ENCODE results near the gene ZNF331. TPM values are rescaled to one million over a fixed set of nuclear protein-coding genes. Genes with fewer than 3 reads are reported as not detected.

Gene ZNF331
- 5.5 and 8.9 TPM in 2 replicates for total RNA-seq

GRCh38 chr19:53537521-53538377, at the start of gene ZNF331:
TSS of gene ZNF331 (plus strand) at chr19:53538145. CDS start at chr19:53569377, 31,232 bp downstream.

Other genes starting within 250 kb of the ZNF331 start
- 3.7 and 3.9 TPM in 2 replicates for gene ZNF845, start 204.4 kb upstream of the ZNF331 start, total RNA-seq
- 0.86 and 0.89 TPM in 2 replicates for gene ZNF525, start 172.4 kb upstream of the ZNF331 start, total RNA-seq
- gene ZNF765, start 143.0 kb upstream of the ZNF331 start, total RNA-seq, result 2.6 and 3.9 TPM in 2 replicates
- gene ZNF761, start 106.2 kb upstream of the ZNF331 start, total RNA-seq, result 9.2 and 14.2 TPM in 2 replicates
- gene ZNF813, start 70.4 kb upstream of the ZNF331 start, total RNA-seq, result 0.58 and 2.1 TPM in 2 replicates
- gene DPRX, start 93.9 kb downstream of the ZNF331 start, total RNA-seq, result not detected in 2 replicates